Lung (tissue), 12 donors: ENCODE data around the gene MRGPRX1. TPM values are rescaled to one million over a fixed set of nuclear protein-coding genes. Genes with fewer than 3 reads are reported as not detected.

Experiments
- ATAC-seq: fragments of 200-7000 bp; cut with Tn5 transposase; one replicate; pipeline ENCODE4 v1.9.1; 2020; ENCODE audit warnings: moderate number of reproducible peaks; ENCODE audit not compliant: insufficient read depth, low FRiP score
- DNase-seq, 3 donors: peaks; one replicate each; pipeline ENCODE4 v3.0.0-alpha.2; 2013 to 2017
- H3K27ac ChIP-seq, 2 donors: one replicate each; pipeline ENCODE4 v1.5.1; 2013; ENCODE audit warnings: mild to moderate bottlenecking in 2 of 2, moderate library complexity in 2 of 2, control low read depth in 1 of 2, inconsistent platforms in 1 of 2, low read depth in 1 of 2, low read length in 1 of 2
- H3K27me3 ChIP-seq, 3 donors: one replicate each; pipeline ENCODE4 v1.5.1; 2013; ENCODE audit warnings: low read length in 2 of 3; ENCODE audit not compliant: control insufficient read depth in 3 of 3, insufficient read depth in 3 of 3
- H3K36me3 ChIP-seq, 4 donors: one replicate each; pipeline ENCODE4 v1.5.1; 2013; ENCODE audit warnings: low read length in 4 of 4, mild to moderate bottlenecking in 1 of 4, moderate library complexity in 1 of 4; ENCODE audit not compliant: control insufficient read depth in 4 of 4, insufficient read depth in 4 of 4
- H3K4me1 ChIP-seq, 5 donors: one replicate each; pipeline ENCODE4 v1.5.1; 2013; ENCODE audit warnings: low read length in 5 of 5, mild to moderate bottlenecking in 2 of 5, moderate library complexity in 1 of 5; ENCODE audit not compliant: control insufficient read depth in 5 of 5, insufficient read depth in 5 of 5
- H3K4me3 ChIP-seq: one replicate; pipeline ENCODE4 v1.5.1; 2013; ENCODE audit warnings: mild to moderate bottlenecking, control low read depth, moderate library complexity
- H3K9ac ChIP-seq, 2 donors: one replicate each; pipeline ENCODE4 v1.5.1; 2013; ENCODE audit warnings: low read length in 2 of 2, control low read depth in 1 of 2; ENCODE audit not compliant: insufficient read depth in 1 of 2
- H3K9me3 ChIP-seq, 4 donors: one replicate each; pipeline ENCODE4 v1.5.1; 2013; ENCODE audit warnings: low read length in 3 of 4, mild to moderate bottlenecking in 1 of 4, moderate library complexity in 1 of 4; ENCODE audit not compliant: control insufficient read depth in 4 of 4, insufficient read depth in 3 of 4
- CTCF ChIP-seq: IDR thresholded peaks from 2 replicates; pipeline ENCODE4 v1.5.1; 2012; ENCODE audit warnings: mild to moderate bottlenecking; ENCODE audit errors: control extremely low read depth, extremely low read depth
- WGBS, 2 donors: extraction: QIAGEN DNeasy Blood & Tissue Kit; methylation state at CpG; one replicate each; pipeline ENCODE4 v1.1.7; 2013; 5-methylcytosine and 5-hydroxymethylcytosine counted together
- polyA plus RNA-seq, 2 donors: library from polyadenylated mRNA; stranded (reverse); fragments of 200-250 nt; gene quantifications; one replicate each; pipeline ENCODE4 v1.2.1, GENCODE V29; 2013
- total RNA-seq, 2 donors: library from RNA; depleted of rRNA in 1 of 2; stranded (reverse); fragments of >200 nt in 1 of 2; gene quantifications; one replicate each; pipeline ENCODE4 v1.2.1, GENCODE V29; 2014 to 2021
- donor health status: control.
- donor health status: control.
- donor health status: Bipolar disorder and iron deficiency.
- donor health status: healthy.
- donor health status: DM: yes; HTN: yes; CAD: no.

MRGPRX1 gene
- total and polyA plus RNA-seq, 4 donors, result not detected

DNA sequence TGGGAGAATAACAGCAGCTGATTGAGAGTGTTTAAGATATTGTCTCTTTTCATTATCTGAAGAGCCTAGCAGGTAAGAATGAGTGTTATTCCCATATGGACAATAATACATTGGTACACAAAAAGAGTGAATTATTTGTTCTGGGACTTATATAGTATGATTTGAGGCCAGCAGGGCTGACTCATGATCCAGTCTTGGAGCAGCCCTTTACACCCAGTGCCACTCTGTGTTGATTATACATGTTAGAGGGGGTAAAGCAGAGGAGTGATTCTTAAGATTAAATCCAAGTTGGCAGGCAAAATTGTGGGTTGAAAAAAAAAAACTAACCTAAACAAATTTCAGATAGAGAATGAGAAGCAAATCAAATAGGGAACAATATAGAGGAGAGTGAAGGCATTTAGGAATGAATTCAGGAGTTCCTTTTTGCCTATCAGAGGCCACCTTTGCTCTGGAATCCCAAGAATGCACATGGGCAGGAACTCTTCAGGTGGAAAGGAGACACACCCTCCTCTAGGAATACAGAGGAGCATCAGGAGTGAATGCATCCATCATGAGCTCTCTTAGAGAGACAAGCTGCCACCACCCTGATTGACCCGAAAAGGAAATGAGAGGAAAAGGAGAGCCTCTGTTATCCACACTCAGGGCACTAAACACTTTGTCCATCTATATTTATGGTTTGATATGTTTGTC, 19.2 kb upstream of the MRGPRX1 start:
- Histone ChIP-seq H3K27ac (no peak overlapping the region), H3K9ac (no peak overlapping the region), H3K4me1 (no peaks in the 10 kb centered on the region), H3K27me3 (no peaks in the 10 kb centered on the region), H3K4me3 (no peak overlapping the region), H3K9me3 (no peaks in the 10 kb centered on the region), H3K36me3 (no peaks in the 10 kb centered on the region)
- DNase-seq, result no peak
- 60 to 77% methylated on average over 1 of the region's 1 CpG for WGBS, 2 donors
- ATAC-seq, result peak; percentile 27
- no peak for TF ChIP-seq CTCF

DNA sequence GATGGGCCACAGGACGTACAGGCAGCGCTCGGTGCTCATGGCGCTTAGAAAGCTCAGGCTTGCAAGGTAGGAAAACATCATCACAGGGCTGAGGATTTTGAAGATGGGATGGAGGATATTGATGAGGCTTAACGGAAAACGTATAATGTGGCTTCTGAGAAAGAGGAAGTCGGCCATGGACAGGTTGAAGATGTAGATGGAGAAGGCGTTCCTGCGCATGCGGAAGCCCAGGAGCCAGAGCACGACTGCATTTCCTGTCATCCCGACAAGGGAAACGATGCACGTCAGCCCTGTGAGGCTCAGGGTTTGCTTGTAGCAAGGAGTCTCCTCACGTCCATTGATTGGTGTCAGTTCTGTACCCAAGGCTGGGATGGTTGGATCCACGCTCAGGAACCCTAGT, 17.4 kb upstream of the MRGPRX1 start:
- DNase-seq, result no peak
- Histone ChIP-seq H3K27ac (no peak overlapping the region), H3K9me3 (no peaks in the 10 kb centered on the region), H3K27me3 (no peaks in the 10 kb centered on the region), H3K4me1 (no peaks in the 10 kb centered on the region), H3K36me3 (no peaks in the 10 kb centered on the region), H3K9ac (no peak overlapping the region), H3K4me3 (no peak overlapping the region)
- 90 to 93% methylated on average over 16 of the region's 16 CpGs for WGBS, 2 donors
- no peak for ATAC-seq
- TF ChIP-seq CTCF, result no peak

GRCh38 chr11:18936002-18936673, 3.1 kb downstream of the MRGPRX1 start:
- TF ChIP-seq CTCF, result no peak
- ATAC-seq (no peak), DNase-seq (no peak)
- H3K27me3 ChIP-seq, result no peaks in the 10 kb centered on the region
- H3K9ac ChIP-seq, result no peak overlapping the region
- no peaks in the 10 kb centered on the region for H3K9me3 ChIP-seq
- H3K4me1 ChIP-seq, result no peaks in the 10 kb centered on the region
- WGBS, 2 donors, result 76 to 82% methylated on average over 5 of the region's 5 CpGs
- H3K27ac ChIP-seq, result no peak overlapping the region
- H3K36me3 ChIP-seq, result no peaks in the 10 kb centered on the region
- no peak overlapping the region for H3K4me3 ChIP-seq
